IMR-90 (cell line): ENCODE results near the gene SYNE2. TPM values are rescaled to one million over a fixed set of nuclear protein-coding genes. Genes with fewer than 3 reads are reported as not detected.

ENCODE experiments used
- ATAC-seq: fragments of 200-7000 bp; cut with Tn5 transposase; 2 replicates; pipeline ENCODE4 v1.9.1; 2020; ENCODE audit warnings: low read depth, mild to moderate bottlenecking, moderate library complexity
- BruUV-seq: library from RNA; stranded (reverse); fragments of 400-500 nt; replicated peaks from 2 replicates; lab custom pipeline; 2021; lab: Mats Ljungman, UMichigan
- CTCF ChIA-PET: fragments of 300-600 bp; formaldehyde crosslinking; extraction: SDS; loops from one replicate; lab custom pipeline; 2021; ENCODE audit warnings: antibody characterized with exemption; lab: Yijun Ruan, JAX
- POLR2A ChIA-PET: fragments of 300-600 bp; sonication (Branson Sonifier 250); formaldehyde crosslinking; loops from one replicate; lab custom pipeline; 2022; ENCODE audit warnings: antibody characterized with exemption; ENCODE audit not compliant: unreplicated experiment; lab: Charles Lee
- DNase-seq: peaks from one replicate; pipeline ENCODE4 v3.0.0; 2013
- H2AFZ ChIP-seq: replicated peaks from 2 replicates; pipeline ENCODE3; 2013; ENCODE audit warnings: low read length, mild to moderate bottlenecking; ENCODE audit not compliant: poor library complexity
- H2AK5ac ChIP-seq: 2 replicates; pipeline ENCODE4 v1.6.1; 2013; ENCODE audit warnings: low read depth, low read length, inconsistent platforms
- H2AK9ac ChIP-seq: replicated peaks from 2 replicates; pipeline ENCODE3; 2013; ENCODE audit warnings: mild to moderate bottlenecking, low read depth, low read length, moderate library complexity; ENCODE audit not compliant: poor library complexity
- H2BK120ac ChIP-seq: 2 replicates; pipeline ENCODE4 v1.6.1; 2013; ENCODE audit warnings: low read depth, low read length, inconsistent platforms
- H2BK15ac ChIP-seq: 3 replicates; pipeline ENCODE4 v1.6.1; 2013; ENCODE audit warnings: low read depth, low read length, inconsistent platforms
- H2BK20ac ChIP-seq: 2 replicates; pipeline ENCODE4 v1.6.1; 2013; ENCODE audit warnings: low read depth, mild to moderate bottlenecking, inconsistent platforms, low read length, moderate library complexity
- H2BK5ac ChIP-seq: 2 replicates; pipeline ENCODE4 v1.6.1; 2013; ENCODE audit warnings: mild to moderate bottlenecking, low read depth, low read length, inconsistent platforms; ENCODE audit not compliant: poor library complexity, severe bottlenecking
- H3K14ac ChIP-seq: replicated peaks from 2 replicates; pipeline ENCODE4 v1.6.1; 2013; ENCODE audit warnings: low read depth, low read length, inconsistent platforms
- H3K18ac ChIP-seq: 2 replicates; pipeline ENCODE4 v1.6.1; 2013; ENCODE audit warnings: low read depth, low read length, control low read depth
- H3K23ac ChIP-seq: 2 replicates; pipeline ENCODE4 v1.6.1; 2013; ENCODE audit warnings: low read depth, low read length, inconsistent platforms
- H3K27ac ChIP-seq: 2 replicates; pipeline ENCODE4 v1.5.1; 2013; ENCODE audit warnings: mild to moderate bottlenecking, control low read depth, low read length; ENCODE audit not compliant: insufficient read depth
- H3K27me3 ChIP-seq: 2 replicates; pipeline ENCODE4 v1.6.1; 2013; ENCODE audit warnings: low read length; ENCODE audit not compliant: control insufficient read depth, insufficient read depth
- H3K36me3 ChIP-seq: 2 replicates; pipeline ENCODE4 v1.6.1; 2013; ENCODE audit warnings: low read length, mixed read lengths; ENCODE audit not compliant: control insufficient read depth, insufficient read depth
- H3K4ac ChIP-seq: 2 replicates; pipeline ENCODE4 v1.6.1; 2013; ENCODE audit warnings: low read depth, low read length, inconsistent platforms
- H3K4me1 ChIP-seq: 2 replicates; pipeline ENCODE4 v1.6.1; 2013; ENCODE audit warnings: low read length, mixed read lengths; ENCODE audit not compliant: control insufficient read depth, insufficient read depth
- H3K4me2 ChIP-seq: 2 replicates; pipeline ENCODE4 v1.6.1; 2013; ENCODE audit warnings: low read depth, mild to moderate bottlenecking, control low read depth, low read length, moderate library complexity
- H3K4me3 ChIP-seq: 2 replicates; pipeline ENCODE4 v1.5.1; 2013; ENCODE audit warnings: low read depth, mild to moderate bottlenecking, control low read depth, low read length, moderate library complexity; ENCODE audit not compliant: insufficient read depth
- H3K56ac ChIP-seq: 2 replicates; pipeline ENCODE4 v1.6.1; 2013; ENCODE audit warnings: low read length, inconsistent platforms; ENCODE audit not compliant: insufficient read depth; ENCODE audit errors: extremely low read depth
- H3K79me1 ChIP-seq, 2 experiments: 2 replicates each; pipeline ENCODE4 v1.6.1; 2013; ENCODE audit warnings: low read length in 2 of 2, inconsistent platforms in 1 of 2, low read depth in 1 of 2
- H3K9ac ChIP-seq: 2 replicates; pipeline ENCODE4 v1.6.1; 2013; ENCODE audit warnings: low read depth, low read length, control low read depth
- H3K9me1 ChIP-seq: 2 replicates; pipeline ENCODE4 v1.6.1; 2013; ENCODE audit warnings: low read length, inconsistent platforms; ENCODE audit not compliant: insufficient read depth
- H3K9me3 ChIP-seq: 2 replicates; pipeline ENCODE4 v1.6.1; 2013; ENCODE audit warnings: low read length; ENCODE audit not compliant: control insufficient read depth, insufficient read depth
- H4K20me1 ChIP-seq: 2 replicates; pipeline ENCODE4 v1.6.1; 2013; ENCODE audit warnings: low read length, inconsistent platforms; ENCODE audit not compliant: insufficient read depth
- H4K5ac ChIP-seq: 2 replicates; pipeline ENCODE4 v1.6.1; 2013; ENCODE audit warnings: mild to moderate bottlenecking, low read depth, low read length, control low read depth
- H4K8ac ChIP-seq, 2 experiments: 2 replicates each; pipeline ENCODE4 v1.6.1; 2013; ENCODE audit warnings: low read depth in 2 of 2, low read length in 2 of 2, control low read depth in 1 of 2, inconsistent platforms in 1 of 2
- H4K91ac ChIP-seq: 2 replicates; pipeline ENCODE4 v1.6.1; 2013; ENCODE audit warnings: low read depth, low read length, inconsistent platforms; ENCODE audit not compliant: insufficient read depth
- CTCF ChIP-seq: conservative IDR thresholded peaks from 2 replicates; pipeline ENCODE4 v1.5.1; 2012; ENCODE audit warnings: mild to moderate bottlenecking, low read depth, low read length, improper control_type of control experiment
- WGBS, 2 experiments: methylation state at CpG; one replicate each; pipeline versions ENCODE4 v1.1.5 to v1.1.7; 2013; ENCODE audit warnings: missing lambda C conversion rate in 2 of 2; ENCODE audit not compliant: insufficient read length in 1 of 2; ENCODE audit errors: extremely low coverage in 2 of 2; 5-methylcytosine and 5-hydroxymethylcytosine counted together
- dilution Hi-C: fragments of 300-500 bp; cut with HindIII; formaldehyde crosslinking; loops from one replicate; pipeline ENCODE4 v1.14.3; 2018; ENCODE audit warnings: low sequenced_read_pairs; ENCODE audit not compliant: unreplicated experiment
- in situ Hi-C: fragments of 300-500 bp; cut with MboI; formaldehyde crosslinking; loops from 3 replicates; pipeline ENCODE4 v1.14.3; 2019; ENCODE audit warnings: low sequenced_read_pairs, inconsistent platforms, mixed read lengths
- intact Hi-C: fragments of 100-400 bp; cut with micrococcal nuclease; formaldehyde crosslinking; loops from 2 replicates; pipeline ENCODE4 v1.10.0; 2022
- polyA plus RNA-seq, 3 experiments: library from polyadenylated mRNA; depleted of rRNA; stranded (reverse); fragments of >200 nt; gene quantifications; 2 replicates each; pipeline ENCODE4 v1.2.3, GENCODE V29; 2012; ENCODE audit warnings: low replicate concordance in 1 of 3
- total RNA-seq: library from RNA; depleted of rRNA; stranded (reverse); fragments of >200 nt; gene quantifications from 2 replicates; pipeline ENCODE4 v1.2.3, GENCODE V29; 2012

Gene SYNE2
- total and polyA plus RNA-seq, 2 of the 4 experiments (the other 2 are of a cell fraction): 5.2 to 28.9 TPM

GRCh38 chr14:64119500-64119899, 266.7 kb downstream of the SYNE2 start:
- H2AK5ac ChIP-seq: no peak overlapping the region
- no peak overlapping the region for H3K4me2 ChIP-seq
- intact Hi-C loops: no loop called here
- H3K4me1 ChIP-seq: no peaks in the 10 kb centered on the region
- in situ Hi-C loops: no loop called here
- no peak overlapping the region for H2AK9ac ChIP-seq
- no peak for DNase-seq
- no peak overlapping the region for H4K91ac ChIP-seq
- ATAC-seq: no peak
- H4K20me1 ChIP-seq: no peaks in the 10 kb centered on the region
- WGBS, 2 experiments: no CpG with 5 or more reads among the region's 2 CpGs
- ChIA-PET CTCF (no interaction called here), POLR2A (no interaction called here)
- H2BK15ac ChIP-seq: no peak overlapping the region
- H4K8ac ChIP-seq: no peak overlapping the region
- H3K27me3 ChIP-seq: no peaks in the 10 kb centered on the region
- H2BK20ac ChIP-seq: no peak overlapping the region
- no peak for TF ChIP-seq CTCF
- H3K36me3 ChIP-seq: peaks cover 1% of the 10 kb centered on the region; the same call in 1 of the 2 replicates
- H3K18ac ChIP-seq: no peak overlapping the region
- no peak overlapping the region for H2BK5ac ChIP-seq
- H3K9me3 ChIP-seq: no peaks in the 10 kb centered on the region
- dilution Hi-C loops: no loop called here
- H4K5ac ChIP-seq: no peak overlapping the region
- no peak overlapping the region for H2BK120ac ChIP-seq
- no peak overlapping the region for H3K9ac ChIP-seq
- no peaks in the 10 kb centered on the region; the same call in 1 of the 2 replicates for H3K9me1 ChIP-seq
- BruUV-seq: no TSS peak
- H3K4me3 ChIP-seq: no peak overlapping the region
- H2AFZ ChIP-seq: no peak overlapping the region
- no peak overlapping the region for H3K14ac ChIP-seq
- no peak overlapping the region for H3K4ac ChIP-seq
- no peaks in the 10 kb centered on the region for H3K79me1 ChIP-seq
- H3K56ac ChIP-seq: no peak overlapping the region
- no peak overlapping the region for H3K23ac ChIP-seq
- no peak overlapping the region for H3K27ac ChIP-seq
